SU-DHL-6 (cell line): Measurements from ENCODE around the gene EMP1.

Experiments
- H2AFZ ChIP-seq: fragments of 200-600 bp; sonication (generic); 2 replicates; pipeline ENCODE4 v1.6.1; 2014; ENCODE audit warnings: low read depth, mild to moderate bottlenecking, moderate library complexity, mixed read lengths, antibody characterized with exemption, low read length; ENCODE audit not compliant: severe bottlenecking
- H3F3A ChIP-seq: fragments of 200-600 bp; shearing (Covaris generic); 2 replicates; pipeline ENCODE4 v1.6.0; 2016; ENCODE audit warnings: antibody characterized with exemption, mild to moderate bottlenecking; ENCODE audit not compliant: insufficient read depth
- H3K27ac ChIP-seq: fragments of 200-600 bp; sonication (generic); 2 replicates; pipeline ENCODE4 v1.5.1; 2016; ENCODE audit warnings: low read depth, mild to moderate bottlenecking, low read length, moderate library complexity, mixed read lengths
- H3K27me3 ChIP-seq: fragments of 200-600 bp; sonication (generic), shearing (Covaris generic); 2 replicates; pipeline ENCODE4 v1.6.0; 2014; ENCODE audit warnings: mild to moderate bottlenecking, low read length
- H3K36me3 ChIP-seq: fragments of 200-600 bp; sonication (generic); 2 replicates; pipeline ENCODE4 v1.6.1; 2014; ENCODE audit warnings: mild to moderate bottlenecking, low read length, mixed read lengths
- H3K4me2 ChIP-seq: fragments of 300-600, 200-600 bp; shearing (Covaris generic), sonication (generic); 2 replicates; pipeline ENCODE4 v1.6.0; 2014; ENCODE audit warnings: low read length, low read depth, mild to moderate bottlenecking; ENCODE audit not compliant: poor library complexity, severe bottlenecking
- H3K4me3 ChIP-seq: fragments of 200-600 bp; sonication (generic); 2 replicates; pipeline ENCODE4 v1.5.1; 2014; ENCODE audit warnings: antibody characterized with exemption, low read length, mild to moderate bottlenecking, mixed read lengths; ENCODE audit not compliant: insufficient read depth, poor library complexity, severe bottlenecking
- H3K79me2 ChIP-seq: fragments of 200-600 bp; sonication (generic); 2 replicates; pipeline ENCODE4 v1.6.1; 2014; ENCODE audit warnings: mild to moderate bottlenecking, low read length, moderate library complexity; ENCODE audit not compliant: insufficient read depth
- H3K9ac ChIP-seq: fragments of 200-600 bp; sonication (generic); 2 replicates; pipeline ENCODE4 v1.7.0; 2014; ENCODE audit warnings: mild to moderate bottlenecking, low read length
- H3K9me2 ChIP-seq: fragments of 200-600 bp; sonication (generic); replicated peaks from 2 replicates; pipeline ENCODE4 v1.6.1; 2014; ENCODE audit warnings: low read length; ENCODE audit not compliant: insufficient read depth
- H3K9me3 ChIP-seq: fragments of 200-600 bp; sonication (generic); 2 replicates; pipeline ENCODE4 v1.6.1; 2014; ENCODE audit warnings: low read length, mixed read lengths; ENCODE audit not compliant: insufficient read depth
- H4K20me1 ChIP-seq: fragments of 200-600 bp; sonication (generic); 2 replicates; pipeline ENCODE4 v1.6.1; 2014; ENCODE audit warnings: low read depth, mild to moderate bottlenecking, antibody characterized with exemption, low read length, moderate library complexity, mixed read lengths
- EZH2phosphoT487 ChIP-seq: fragments of 200-600 bp; sonication (generic), shearing (Covaris generic); conservative IDR thresholded peaks from 2 replicates; pipeline ENCODE4 v1.6.1; 2018; ENCODE audit warnings: mild to moderate bottlenecking, antibody characterized with exemption, low read length, moderate library complexity, mixed read lengths
- TF ChIP-seq, protein P1 (sequence below): fragments of 200-600 bp; sonication (generic); IDR thresholded peaks from one replicate; pipeline ENCODE4 v1.5.1; 2017; ENCODE audit warnings: antibody characterized with exemption, mild to moderate bottlenecking, low read length, moderate library complexity; ENCODE audit not compliant: insufficient read depth, poor library complexity, severe bottlenecking

The EMP1 gene

DNA sequence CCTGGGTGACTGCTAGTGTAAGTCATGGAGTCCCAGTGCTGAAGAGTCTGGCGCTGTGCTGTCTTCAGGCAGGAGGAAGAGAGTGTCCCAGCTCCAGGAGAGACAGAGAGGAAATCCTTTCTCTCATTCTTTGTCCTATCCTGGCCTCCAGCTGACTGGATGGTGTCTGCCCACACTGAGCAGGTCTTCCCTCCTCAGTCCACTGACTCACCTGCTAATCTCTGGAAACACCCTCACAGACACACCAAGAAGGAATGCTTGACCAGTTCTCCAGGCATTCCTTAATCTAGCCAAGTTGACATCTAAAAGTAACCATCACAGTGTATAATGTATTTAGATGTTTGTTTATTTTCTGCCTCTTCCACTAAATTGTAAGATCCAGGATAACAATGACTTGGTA, 53.9 kb downstream of the EMP1 start:
- no peak overlapping the region for H3K27ac ChIP-seq
- H3K9ac ChIP-seq: no peak overlapping the region
- H3K27me3 ChIP-seq: no peaks in the 10 kb centered on the region
- no peaks in the 10 kb centered on the region for H3F3A ChIP-seq
- no peaks in the 10 kb centered on the region for H3K36me3 ChIP-seq
- H4K20me1 ChIP-seq: no peaks in the 10 kb centered on the region
- no peaks in the 10 kb centered on the region for H3K9me2 ChIP-seq
- no peak overlapping the region for H2AFZ ChIP-seq
- H3K4me3 ChIP-seq: no peak overlapping the region
- no peaks in the 10 kb centered on the region for H3K79me2 ChIP-seq
- no peaks in the 10 kb centered on the region for H3K9me3 ChIP-seq
- TF ChIP-seq EZH2phosphoT487: no peak
- TF ChIP-seq, protein P1, sequence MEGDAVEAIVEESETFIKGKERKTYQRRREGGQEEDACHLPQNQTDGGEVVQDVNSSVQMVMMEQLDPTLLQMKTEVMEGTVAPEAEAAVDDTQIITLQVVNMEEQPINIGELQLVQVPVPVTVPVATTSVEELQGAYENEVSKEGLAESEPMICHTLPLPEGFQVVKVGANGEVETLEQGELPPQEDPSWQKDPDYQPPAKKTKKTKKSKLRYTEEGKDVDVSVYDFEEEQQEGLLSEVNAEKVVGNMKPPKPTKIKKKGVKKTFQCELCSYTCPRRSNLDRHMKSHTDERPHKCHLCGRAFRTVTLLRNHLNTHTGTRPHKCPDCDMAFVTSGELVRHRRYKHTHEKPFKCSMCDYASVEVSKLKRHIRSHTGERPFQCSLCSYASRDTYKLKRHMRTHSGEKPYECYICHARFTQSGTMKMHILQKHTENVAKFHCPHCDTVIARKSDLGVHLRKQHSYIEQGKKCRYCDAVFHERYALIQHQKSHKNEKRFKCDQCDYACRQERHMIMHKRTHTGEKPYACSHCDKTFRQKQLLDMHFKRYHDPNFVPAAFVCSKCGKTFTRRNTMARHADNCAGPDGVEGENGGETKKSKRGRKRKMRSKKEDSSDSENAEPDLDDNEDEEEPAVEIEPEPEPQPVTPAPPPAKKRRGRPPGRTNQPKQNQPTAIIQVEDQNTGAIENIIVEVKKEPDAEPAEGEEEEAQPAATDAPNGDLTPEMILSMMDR: no peak
- H3K4me2 ChIP-seq: no peak overlapping the region

DNA sequence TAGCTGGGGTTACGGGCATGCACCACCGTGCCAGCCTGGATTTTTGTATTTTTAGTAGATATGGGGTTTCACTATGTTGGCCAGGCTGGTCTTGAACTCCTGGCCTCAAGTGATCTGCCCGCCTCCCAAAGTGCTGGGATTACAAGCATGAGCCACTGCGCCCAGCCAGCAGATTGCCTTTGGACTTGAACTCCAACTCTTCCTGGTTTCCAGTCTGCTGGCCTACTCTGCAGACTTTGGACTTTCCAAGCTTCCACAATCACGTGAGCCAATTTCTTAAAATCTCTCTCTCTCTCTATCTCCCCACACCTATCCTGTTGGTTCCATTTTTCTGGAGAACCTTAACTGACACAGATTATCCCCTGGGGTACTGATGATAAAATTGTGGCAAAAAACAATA, 55.0 kb downstream of the EMP1 start:
- no peak overlapping the region for H3K9ac ChIP-seq
- no peak for TF ChIP-seq EZH2phosphoT487
- TF ChIP-seq, protein P1: no peak
- no peaks in the 10 kb centered on the region for H3K27me3 ChIP-seq

DNA sequence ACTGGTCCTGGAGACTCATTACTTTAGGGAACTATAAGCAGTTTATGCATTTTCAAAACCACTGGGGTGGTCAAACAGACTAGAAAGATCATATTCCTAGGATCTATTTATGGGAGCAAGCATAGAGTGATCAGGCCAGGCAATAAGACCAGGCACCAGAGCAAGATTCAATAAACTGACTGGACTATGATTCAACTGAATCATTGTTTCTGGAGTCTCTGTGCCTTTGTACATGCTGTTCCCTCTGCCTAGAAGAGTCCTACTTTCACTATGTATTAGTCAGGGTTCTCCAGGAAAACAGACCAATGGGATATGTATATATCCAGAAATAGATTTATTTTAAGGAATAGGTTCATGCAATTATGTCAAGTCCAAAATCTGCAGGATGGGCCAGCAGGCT, 55.5 kb downstream of the EMP1 start:
- no peak overlapping the region for H3K27ac ChIP-seq
- no peaks in the 10 kb centered on the region for H4K20me1 ChIP-seq
- TF ChIP-seq, protein P1: no peak
- no peak overlapping the region for H3K9ac ChIP-seq
- no peak overlapping the region for H3K4me3 ChIP-seq
- H3F3A ChIP-seq: no peaks in the 10 kb centered on the region
- H3K27me3 ChIP-seq: no peaks in the 10 kb centered on the region
- no peak overlapping the region for H2AFZ ChIP-seq
- H3K9me2 ChIP-seq: no peaks in the 10 kb centered on the region
- no peak overlapping the region for H3K4me2 ChIP-seq
- H3K36me3 ChIP-seq: no peaks in the 10 kb centered on the region
- no peaks in the 10 kb centered on the region for H3K79me2 ChIP-seq
- H3K9me3 ChIP-seq: no peaks in the 10 kb centered on the region

More for the DNA sequence above, 55.0 kb downstream of the EMP1 start:
- Histone ChIP-seq H3K4me2 (no peak overlapping the region), H3K9me2 (no peaks in the 10 kb centered on the region), H3K9me3 (no peaks in the 10 kb centered on the region), H2AFZ (no peak overlapping the region), H3K79me2 (no peaks in the 10 kb centered on the region), H3K27ac (no peak overlapping the region), H3K4me3 (no peak overlapping the region), H3K36me3 (no peaks in the 10 kb centered on the region), H3F3A (no peaks in the 10 kb centered on the region), H4K20me1 (no peaks in the 10 kb centered on the region)

DNA sequence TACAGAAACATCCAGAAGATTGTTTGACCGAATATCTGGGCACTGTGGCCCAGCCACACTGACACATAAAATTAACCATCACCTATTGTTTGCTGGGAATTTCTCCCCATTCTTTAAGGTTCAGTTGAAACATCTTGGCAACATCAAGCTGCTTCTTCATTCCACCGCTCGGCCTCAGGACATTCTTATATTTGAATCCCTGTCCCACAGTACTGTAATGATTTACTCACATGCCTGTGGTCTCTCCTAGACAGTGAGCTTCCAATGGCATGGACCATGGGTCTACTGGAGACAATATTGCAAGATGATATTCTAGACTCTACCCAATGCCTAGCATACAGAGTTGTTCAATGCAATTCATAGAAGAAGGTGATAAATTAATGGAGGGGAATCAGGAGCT, 56.1 kb downstream of the EMP1 start:
- no peak for TF ChIP-seq EZH2phosphoT487
- TF ChIP-seq, protein P1: no peak
- no peak overlapping the region for H2AFZ ChIP-seq

More for the DNA sequence above, 56.1 kb downstream of the EMP1 start:
- H3K4me2 ChIP-seq: no peak overlapping the region
- no peaks in the 10 kb centered on the region for H3K36me3 ChIP-seq
- H4K20me1 ChIP-seq: no peaks in the 10 kb centered on the region
- no peak overlapping the region for H3K9ac ChIP-seq
- no peaks in the 10 kb centered on the region for H3K9me3 ChIP-seq
- no peaks in the 10 kb centered on the region for H3K27me3 ChIP-seq
- no peaks in the 10 kb centered on the region for H3F3A ChIP-seq
- no peaks in the 10 kb centered on the region for H3K9me2 ChIP-seq
- no peak overlapping the region for H3K27ac ChIP-seq
- no peak overlapping the region for H3K4me3 ChIP-seq
- H3K79me2 ChIP-seq: no peaks in the 10 kb centered on the region
